SU-DHL-6 (cell line): ENCODE measurements around the gene ACAP2.

Source experiments
- H2AFZ ChIP-seq: fragments of 200-600 bp; sonication (generic); 2 replicates; pipeline ENCODE4 v1.6.1; 2014; ENCODE audit warnings: low read depth, mild to moderate bottlenecking, moderate library complexity, mixed read lengths, antibody characterized with exemption, low read length; ENCODE audit not compliant: severe bottlenecking
- H3F3A ChIP-seq: fragments of 200-600 bp; shearing (Covaris generic); 2 replicates; pipeline ENCODE4 v1.6.0; 2016; ENCODE audit warnings: antibody characterized with exemption, mild to moderate bottlenecking; ENCODE audit not compliant: insufficient read depth
- H3K27ac ChIP-seq: fragments of 200-600 bp; sonication (generic); 2 replicates; pipeline ENCODE4 v1.5.1; 2016; ENCODE audit warnings: low read depth, mild to moderate bottlenecking, low read length, moderate library complexity, mixed read lengths
- H3K27me3 ChIP-seq: fragments of 200-600 bp; sonication (generic), shearing (Covaris generic); 2 replicates; pipeline ENCODE4 v1.6.0; 2014; ENCODE audit warnings: mild to moderate bottlenecking, low read length
- H3K36me3 ChIP-seq: fragments of 200-600 bp; sonication (generic); 2 replicates; pipeline ENCODE4 v1.6.1; 2014; ENCODE audit warnings: mild to moderate bottlenecking, low read length, mixed read lengths
- H3K4me2 ChIP-seq: fragments of 300-600, 200-600 bp; shearing (Covaris generic), sonication (generic); 2 replicates; pipeline ENCODE4 v1.6.0; 2014; ENCODE audit warnings: low read length, low read depth, mild to moderate bottlenecking; ENCODE audit not compliant: poor library complexity, severe bottlenecking
- H3K4me3 ChIP-seq: fragments of 200-600 bp; sonication (generic); 2 replicates; pipeline ENCODE4 v1.5.1; 2014; ENCODE audit warnings: antibody characterized with exemption, low read length, mild to moderate bottlenecking, mixed read lengths; ENCODE audit not compliant: insufficient read depth, poor library complexity, severe bottlenecking
- H3K79me2 ChIP-seq: fragments of 200-600 bp; sonication (generic); 2 replicates; pipeline ENCODE4 v1.6.1; 2014; ENCODE audit warnings: mild to moderate bottlenecking, low read length, moderate library complexity; ENCODE audit not compliant: insufficient read depth
- H3K9ac ChIP-seq: fragments of 200-600 bp; sonication (generic); 2 replicates; pipeline ENCODE4 v1.7.0; 2014; ENCODE audit warnings: mild to moderate bottlenecking, low read length
- H3K9me2 ChIP-seq: fragments of 200-600 bp; sonication (generic); replicated peaks from 2 replicates; pipeline ENCODE4 v1.6.1; 2014; ENCODE audit warnings: low read length; ENCODE audit not compliant: insufficient read depth
- H3K9me3 ChIP-seq: fragments of 200-600 bp; sonication (generic); 2 replicates; pipeline ENCODE4 v1.6.1; 2014; ENCODE audit warnings: low read length, mixed read lengths; ENCODE audit not compliant: insufficient read depth
- H4K20me1 ChIP-seq: fragments of 200-600 bp; sonication (generic); 2 replicates; pipeline ENCODE4 v1.6.1; 2014; ENCODE audit warnings: low read depth, mild to moderate bottlenecking, antibody characterized with exemption, low read length, moderate library complexity, mixed read lengths
- EZH2phosphoT487 ChIP-seq: fragments of 200-600 bp; sonication (generic), shearing (Covaris generic); conservative IDR thresholded peaks from 2 replicates; pipeline ENCODE4 v1.6.1; 2018; ENCODE audit warnings: mild to moderate bottlenecking, antibody characterized with exemption, low read length, moderate library complexity, mixed read lengths
- TF ChIP-seq, protein P1 (sequence below): fragments of 200-600 bp; sonication (generic); IDR thresholded peaks from one replicate; pipeline ENCODE4 v1.5.1; 2017; ENCODE audit warnings: antibody characterized with exemption, mild to moderate bottlenecking, low read length, moderate library complexity; ENCODE audit not compliant: insufficient read depth, poor library complexity, severe bottlenecking

The ACAP2 gene

GRCh38 chr3:195274259-195274966 lies 168.4 kb downstream of the ACAP2 start:
- Histone ChIP-seq H3K9me3 (no peaks in the 10 kb centered on the region), H3K79me2 (no peaks in the 10 kb centered on the region), H3K4me3 (no peak overlapping the region), H3K27me3 (no peaks in the 10 kb centered on the region), H3K36me3 (peaks cover 12% of the 10 kb centered on the region; the same call in 1 of the 2 replicates), H4K20me1 (peaks cover 5% of the 10 kb centered on the region; the same call in 1 of the 2 replicates), H2AFZ (no peak overlapping the region), H3K9me2 (no peaks in the 10 kb centered on the region), H3F3A (peaks cover 16% of the 10 kb centered on the region; the same call in 1 of the 2 replicates), H3K4me2 (no peak overlapping the region), H3K27ac (no peak overlapping the region), H3K9ac (no peak overlapping the region)
- no peak for TF ChIP-seq EZH2phosphoT487
- TF ChIP-seq, protein P1, sequence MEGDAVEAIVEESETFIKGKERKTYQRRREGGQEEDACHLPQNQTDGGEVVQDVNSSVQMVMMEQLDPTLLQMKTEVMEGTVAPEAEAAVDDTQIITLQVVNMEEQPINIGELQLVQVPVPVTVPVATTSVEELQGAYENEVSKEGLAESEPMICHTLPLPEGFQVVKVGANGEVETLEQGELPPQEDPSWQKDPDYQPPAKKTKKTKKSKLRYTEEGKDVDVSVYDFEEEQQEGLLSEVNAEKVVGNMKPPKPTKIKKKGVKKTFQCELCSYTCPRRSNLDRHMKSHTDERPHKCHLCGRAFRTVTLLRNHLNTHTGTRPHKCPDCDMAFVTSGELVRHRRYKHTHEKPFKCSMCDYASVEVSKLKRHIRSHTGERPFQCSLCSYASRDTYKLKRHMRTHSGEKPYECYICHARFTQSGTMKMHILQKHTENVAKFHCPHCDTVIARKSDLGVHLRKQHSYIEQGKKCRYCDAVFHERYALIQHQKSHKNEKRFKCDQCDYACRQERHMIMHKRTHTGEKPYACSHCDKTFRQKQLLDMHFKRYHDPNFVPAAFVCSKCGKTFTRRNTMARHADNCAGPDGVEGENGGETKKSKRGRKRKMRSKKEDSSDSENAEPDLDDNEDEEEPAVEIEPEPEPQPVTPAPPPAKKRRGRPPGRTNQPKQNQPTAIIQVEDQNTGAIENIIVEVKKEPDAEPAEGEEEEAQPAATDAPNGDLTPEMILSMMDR: no peak

- Histone ChIP-seq H2AFZ (peak overlapping the region; percentile 100), H3K36me3 (no peaks in the 10 kb centered on the region), H3K4me3 (peak overlapping the region; percentile 82), H3K9me3 (no peaks in the 10 kb centered on the region), H3K9ac (peak overlapping the region; percentile 81), H3K27me3 (no peaks in the 10 kb centered on the region), H4K20me1 (peaks cover 5% of the 10 kb centered on the region; the same call in 1 of the 2 replicates), H3K79me2 (no peaks in the 10 kb centered on the region), H3K9me2 (no peaks in the 10 kb centered on the region), H3F3A (peaks cover 16% of the 10 kb centered on the region; the same call in 1 of the 2 replicates), H3K27ac (peak overlapping the region; percentile 82), H3K4me2 (peak overlapping the region; percentile 97)
- TF ChIP-seq EZH2phosphoT487: no peak
- TF ChIP-seq, protein P1: peak; percentile 97
These were observed 171.2 kb downstream of the ACAP2 start for GRCh38 chr3:195271410-195272243.

DNA sequence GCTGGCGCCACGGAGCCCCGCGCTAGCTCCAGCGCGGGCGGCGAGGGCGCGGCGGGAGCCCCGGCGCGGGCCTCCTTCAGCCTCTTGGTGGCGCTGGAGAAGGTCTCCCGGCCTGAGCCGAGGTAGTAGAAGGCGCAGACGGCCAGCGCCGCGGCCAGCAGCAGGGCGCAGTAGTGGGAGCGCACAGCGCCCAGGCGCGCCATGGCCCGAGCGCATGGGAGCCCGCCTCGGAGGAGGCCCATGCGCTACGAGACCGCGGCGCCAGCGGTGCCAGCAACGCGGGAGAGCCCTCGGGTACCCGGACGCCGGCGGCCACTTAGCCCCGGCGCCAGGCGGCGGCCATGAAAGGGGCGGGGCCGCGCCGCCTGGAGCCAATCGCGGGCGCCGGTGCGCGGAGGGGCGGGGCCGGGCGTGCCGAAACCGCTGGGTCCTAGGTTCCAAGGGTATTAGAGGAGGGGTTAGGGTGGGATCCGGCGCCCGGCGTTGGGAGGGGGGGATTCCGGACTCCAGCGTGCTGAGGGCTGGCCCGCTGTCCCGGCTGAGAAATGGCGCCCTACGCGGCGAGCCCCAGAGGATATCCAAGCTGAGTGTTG lies 171.9 kb downstream of the ACAP2 start, which contains the start of gene XXYLT1:
Gene XXYLT1, minus strand, starts transcription at position 343 of the 593 bp plus-strand sequence. Its CDS starts 101 bp downstream, at position 242.
- Histone ChIP-seq H3K36me3 (no peaks in the 10 kb centered on the region), H3K9me2 (no peaks in the 10 kb centered on the region), H3K4me2 (peak within 1 kb of the TSS; percentile 97), H3K9me3 (no peaks in the 10 kb centered on the region), H3K79me2 (no peaks in the 10 kb centered on the region), H3K4me3 (peak within 1 kb of the TSS; percentile 82), H4K20me1 (peaks cover 5% of the 10 kb centered on the region; the same call in 1 of the 2 replicates), H3K9ac (peak within 1 kb of the TSS; percentile 81), H3F3A (peaks cover 16% of the 10 kb centered on the region; the same call in 1 of the 2 replicates), H3K27ac (peak within 1 kb of the TSS; percentile 82), H2AFZ (peak within 1 kb of the TSS; percentile 100), H3K27me3 (no peaks in the 10 kb centered on the region)
- TF ChIP-seq, protein P1: peak; percentile 63
- no peak for TF ChIP-seq EZH2phosphoT487
